Measurements from ENCODE around the gene OSGEP. TPM values are rescaled to one million over a fixed set of nuclear protein-coding genes. Genes with fewer than 3 reads are reported as not detected.
A peak's percentile ranks its signal among the peaks of the same experiment; 100 is the strongest.

Gene OSGEP
- total and polyA plus RNA-seq, 7 donors = 21.0 to 65.6 (median 41.3) TPM

DNA sequence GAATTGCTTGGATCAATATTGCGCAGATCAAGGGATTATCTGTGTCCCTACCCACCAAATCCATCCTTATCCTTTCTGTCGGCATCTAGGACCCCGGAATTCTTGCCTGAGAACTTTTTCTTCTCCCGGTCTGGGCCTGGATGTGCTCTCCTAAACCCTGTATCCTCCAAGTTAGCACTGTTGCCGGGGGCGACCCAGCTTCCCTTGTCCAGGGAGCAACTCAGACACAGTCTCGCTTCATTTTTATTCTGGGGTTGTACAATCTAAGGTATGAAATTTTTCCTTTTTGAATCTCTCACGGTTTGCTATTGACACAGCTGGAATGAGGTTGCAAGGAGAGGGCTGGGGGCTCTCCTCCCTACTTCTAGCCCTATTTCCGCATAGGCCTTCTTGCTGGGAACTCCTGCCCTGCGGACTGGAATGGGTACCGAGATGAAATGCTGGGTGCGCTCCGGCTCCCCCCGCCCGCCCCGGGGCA is 14.2 kb upstream of the OSGEP start:
- WGBS, 2 donors = 24 to 32% methylated on average over 16 of the region's 16 CpGs
- Histone ChIP-seq H3K4me3 (peak overlapping the region; percentile 52 to 81 (median 74)), H3K27me3 (no peaks in the 10 kb centered on the region), H3K36me3 (peaks cover 0 to 4% (median 0%) of the 10 kb centered on the region in 4 donors), H3K4me1 (peaks cover 0 to 19% (median 18%) of the 10 kb centered on the region in 4 donors), H3K9me3 (no peaks in the 10 kb centered on the region), H3K27ac (peak overlapping the region; percentile 84 to 91 (median 89))
- intact Hi-C loops (cut with DNase I) = loop anchor here (2.0 kb wide), 1 partner anchor 144 kb away; no protein-coding TSS in a partner anchor
- DNase-seq = no peak
- no peak for TF ChIP-seq POLR2AphosphoS5 (IDR thresholded peaks at IDR 0.05)
- no peak for TF ChIP-seq POLR2A (IDR thresholded peaks at IDR 0.05)
- no peak for TF ChIP-seq EP300 (IDR thresholded peaks at IDR 0.05)
- TF ChIP-seq, protein P1, sequence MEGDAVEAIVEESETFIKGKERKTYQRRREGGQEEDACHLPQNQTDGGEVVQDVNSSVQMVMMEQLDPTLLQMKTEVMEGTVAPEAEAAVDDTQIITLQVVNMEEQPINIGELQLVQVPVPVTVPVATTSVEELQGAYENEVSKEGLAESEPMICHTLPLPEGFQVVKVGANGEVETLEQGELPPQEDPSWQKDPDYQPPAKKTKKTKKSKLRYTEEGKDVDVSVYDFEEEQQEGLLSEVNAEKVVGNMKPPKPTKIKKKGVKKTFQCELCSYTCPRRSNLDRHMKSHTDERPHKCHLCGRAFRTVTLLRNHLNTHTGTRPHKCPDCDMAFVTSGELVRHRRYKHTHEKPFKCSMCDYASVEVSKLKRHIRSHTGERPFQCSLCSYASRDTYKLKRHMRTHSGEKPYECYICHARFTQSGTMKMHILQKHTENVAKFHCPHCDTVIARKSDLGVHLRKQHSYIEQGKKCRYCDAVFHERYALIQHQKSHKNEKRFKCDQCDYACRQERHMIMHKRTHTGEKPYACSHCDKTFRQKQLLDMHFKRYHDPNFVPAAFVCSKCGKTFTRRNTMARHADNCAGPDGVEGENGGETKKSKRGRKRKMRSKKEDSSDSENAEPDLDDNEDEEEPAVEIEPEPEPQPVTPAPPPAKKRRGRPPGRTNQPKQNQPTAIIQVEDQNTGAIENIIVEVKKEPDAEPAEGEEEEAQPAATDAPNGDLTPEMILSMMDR (IDR thresholded peaks at IDR 0.05) = no peak

DNA sequence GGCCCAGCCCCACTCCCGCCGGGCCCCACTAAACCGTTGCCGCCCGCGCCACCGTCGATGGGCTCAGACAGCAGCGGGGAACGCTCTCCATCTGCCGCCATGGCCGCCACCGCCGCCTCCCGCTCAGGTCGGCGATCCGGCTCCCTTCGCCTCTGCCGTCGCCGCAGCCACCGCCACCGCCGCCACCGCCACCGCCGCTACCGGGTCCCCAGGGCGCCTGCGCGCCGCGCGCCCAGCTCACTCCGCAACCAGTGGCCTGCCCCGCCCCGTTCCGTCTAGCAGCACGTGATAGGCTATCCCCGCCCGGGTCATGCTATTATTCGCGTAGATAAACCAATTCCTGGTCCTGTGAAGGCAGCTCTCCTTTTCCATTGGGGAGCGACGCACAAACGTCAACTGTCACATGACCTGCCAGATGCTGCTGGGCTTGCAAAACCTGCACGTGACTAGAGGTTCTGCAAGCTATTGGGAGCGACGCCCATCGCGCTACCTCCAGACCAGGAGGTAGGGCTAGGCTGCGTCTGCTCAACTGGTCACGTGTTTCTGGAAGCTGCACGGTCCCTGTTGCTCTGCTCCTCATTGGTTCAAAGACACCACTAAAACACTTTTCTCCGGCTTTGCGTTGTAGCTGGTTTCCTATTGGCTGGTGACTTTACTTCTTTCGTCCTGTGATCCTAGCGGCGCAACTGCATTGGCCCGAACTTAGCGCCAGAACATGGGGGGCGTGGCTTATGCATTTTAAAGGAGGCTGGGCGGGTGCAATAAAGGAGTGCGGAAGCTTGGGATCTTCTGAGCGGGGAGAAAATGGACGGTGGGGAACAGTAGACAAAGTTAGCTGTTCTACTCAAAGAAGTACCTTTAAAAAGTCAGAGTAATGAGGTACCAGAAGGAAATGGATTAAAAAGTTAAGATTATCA is 6.9 kb upstream of the OSGEP start, which contains the start of gene PIP4P1:
TSS of gene PIP4P1 (minus strand) at position 210 of the 917 bp plus-strand sequence. CDS start at position 101, 109 bp downstream.
- peak within 1 kb of the TSS; percentile 91 to 99 (median 96) for H3K4me3 ChIP-seq
- peaks cover 27 to 34% (median 31%) of the 10 kb centered on the region in 4 donors for H3K36me3 ChIP-seq
- peak; percentile 100 for DNase-seq
- H3K27me3 ChIP-seq = no peaks in the 10 kb centered on the region
- intact Hi-C loops (cut with DNase I) = loop anchor here (2.0 kb wide), 1 partner anchor 223 kb away; the partner anchor contains the start of gene RNASE4
- TF ChIP-seq, protein P1 (IDR thresholded peaks at IDR 0.05) = no peak
- TF ChIP-seq EP300 (IDR thresholded peaks at IDR 0.05) = peak in 2 of 4 donors; percentile 76 to 94
- TF ChIP-seq POLR2A (IDR thresholded peaks at IDR 0.05) = peak; percentile 46 to 71
- TF ChIP-seq POLR2AphosphoS5 (IDR thresholded peaks at IDR 0.05) = peak; percentile 60 to 94 (median 84)
- H3K4me1 ChIP-seq = peaks cover 0 to 26% (median 16%) of the 10 kb centered on the region in 4 donors
- peak within 1 kb of the TSS; percentile 97 to 99 (median 99) for H3K27ac ChIP-seq
- H3K9me3 ChIP-seq = no peaks in the 10 kb centered on the region
- WGBS, 2 donors = 0 to 1% methylated on average over 67 of the region's 67 CpGs

DNA sequence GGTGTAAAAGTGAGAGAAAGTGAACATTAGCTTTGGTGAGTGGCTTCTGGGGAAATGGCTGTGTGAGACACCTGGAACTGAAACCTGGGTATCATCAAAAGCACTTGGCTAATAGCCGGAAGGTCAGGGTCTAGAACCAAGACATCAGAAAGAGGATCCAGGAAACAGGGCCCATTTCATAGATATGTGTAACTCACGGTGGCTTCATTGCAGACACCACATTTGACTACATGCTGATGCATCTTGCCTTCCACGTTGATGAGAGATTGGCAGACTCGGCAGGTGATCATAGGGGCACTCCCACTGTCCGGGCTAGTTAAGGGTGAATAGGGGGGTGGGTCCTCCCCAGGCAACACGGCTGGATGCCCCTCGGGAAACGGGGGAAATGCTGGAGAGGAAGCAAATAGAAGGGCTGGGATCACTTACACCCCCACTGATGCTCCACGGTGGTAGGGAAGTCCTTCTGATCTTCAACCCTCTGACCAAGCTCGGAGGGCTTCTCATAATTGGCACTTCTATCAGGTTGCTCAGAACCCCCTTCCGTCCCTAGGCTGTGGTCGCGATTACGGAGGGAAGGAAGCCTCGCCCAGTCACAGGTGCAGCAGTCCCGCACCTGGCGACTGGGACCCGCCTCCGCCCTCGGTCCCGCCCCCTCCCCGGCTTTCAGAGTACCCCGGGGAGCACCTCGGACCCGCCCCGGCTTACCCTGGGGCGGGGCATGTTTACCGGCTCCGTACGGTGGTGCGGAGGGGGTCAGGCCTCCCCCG is 6.0 kb upstream of the OSGEP start:
- Histone ChIP-seq H3K4me1 (peaks cover 0 to 34% (median 23%) of the 10 kb centered on the region in 4 donors), H3K36me3 (peaks cover 28 to 38% (median 32%) of the 10 kb centered on the region in 4 donors), H3K9me3 (no peaks in the 10 kb centered on the region), H3K27me3 (no peaks in the 10 kb centered on the region), H3K4me3 (peak overlapping the region; percentile 91 to 99 (median 96)), H3K27ac (peak overlapping the region; percentile 97 to 99 (median 99))
- TF ChIP-seq POLR2A (IDR thresholded peaks at IDR 0.05) (no peak), EP300 (IDR thresholded peaks at IDR 0.05) (no peak), POLR2AphosphoS5 (IDR thresholded peaks at IDR 0.05) (no peak)
- TF ChIP-seq, protein P1 (IDR thresholded peaks at IDR 0.05) = no peak
- WGBS, 2 donors = 2 to 3% methylated on average over 32 of the region's 32 CpGs
- intact Hi-C loops (cut with DNase I) = loop anchor here (2.0 kb wide), 1 partner anchor 224 kb away; the partner anchor contains the start of gene RNASE4
- peak; percentile 76 for DNase-seq

GRCh38 chr14:20458031-20458789 is 3.6 kb upstream of the OSGEP start:
- 65 to 70% methylated on average over 8 of the region's 8 CpGs for WGBS, 2 donors
- Histone ChIP-seq H3K4me3 (no peak overlapping the region), H3K9me3 (no peaks in the 10 kb centered on the region), H3K36me3 (peaks cover 28 to 38% (median 32%) of the 10 kb centered on the region in 4 donors), H3K27ac (peak overlapping the region in 1 of 4 donors; percentile 16), H3K27me3 (no peaks in the 10 kb centered on the region), H3K4me1 (peaks cover 0 to 46% (median 35%) of the 10 kb centered on the region in 4 donors)
- intact Hi-C loops (cut with DNase I) = loop anchor here (5.0 kb wide), 1 partner anchor 131 kb away; no protein-coding TSS in a partner anchor
- TF ChIP-seq EP300 (IDR thresholded peaks at IDR 0.05) (no peak), POLR2AphosphoS5 (IDR thresholded peaks at IDR 0.05) (no peak), POLR2A (IDR thresholded peaks at IDR 0.05) (no peak)
- TF ChIP-seq, protein P1 (IDR thresholded peaks at IDR 0.05) = no peak
- DNase-seq = no peak

Measured in sigmoid colon (tissue), 7 donors.